Central memory CD4-positive, alpha-beta T cell (primary cell): Measurements from ENCODE around the gene TAF13.
A peak's percentile ranks its signal among the peaks of the same experiment; 100 is the strongest.
"Not testable (repeated sequence)": the region's sequence is repeated elsewhere in the genome, so short reads cannot be mapped to it uniquely, and the experiment has no call there.

Experiments used
- DNase-seq: peaks from one replicate; pipeline ENCODE4 v3.0.0; 2022

The TAF13 gene

GRCh38 chr1:109091078-109091838 lies 15.5 kb upstream of the TAF13 start:
- DNase-seq = no peak

- peak; percentile 87 for DNase-seq
Observed at GRCh38 chr1:109090196-109091077, 14.6 kb upstream of the TAF13 start, which contains the start of gene TMEM167B. TSS of gene TMEM167B (plus strand) at chr1:109090764. CDS start at chr1:109090873, 109 bp downstream.

DNA sequence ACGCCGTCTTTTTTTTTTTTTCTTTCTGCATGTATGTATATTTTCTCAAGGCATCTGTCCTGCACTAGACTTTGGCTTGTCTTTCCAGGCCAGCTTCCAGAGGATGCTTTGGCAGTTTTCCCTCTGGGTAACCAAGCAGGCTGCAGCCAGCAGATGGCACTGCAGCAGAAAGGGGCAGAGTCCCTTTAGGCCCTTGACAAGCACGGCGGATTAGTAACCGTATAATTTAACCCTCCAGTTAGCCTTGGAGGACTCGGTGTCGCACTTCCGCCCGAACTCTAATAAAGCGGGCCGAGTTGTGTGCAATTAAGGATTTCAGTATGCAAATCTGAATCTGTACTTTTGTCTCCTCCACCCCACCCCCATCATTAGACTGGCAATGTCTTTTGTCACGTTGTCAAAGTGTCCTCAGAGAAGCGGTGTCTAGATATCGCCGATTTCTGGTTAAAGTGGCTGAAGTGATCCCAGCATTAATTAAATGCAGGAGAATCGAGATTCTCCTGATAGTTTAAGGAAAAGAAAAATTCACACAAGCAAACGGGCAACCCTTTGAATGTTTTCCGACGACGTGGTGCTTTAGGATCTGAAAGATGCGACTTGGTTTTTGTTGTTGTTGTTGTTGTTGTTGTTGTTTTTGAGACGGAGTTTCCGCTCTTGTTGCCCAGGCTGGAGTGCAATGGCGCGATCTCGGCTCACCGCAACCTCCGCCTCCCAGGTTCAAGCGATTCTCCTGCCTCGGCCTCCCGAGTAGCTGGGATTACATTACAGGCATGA lies 13.6 kb upstream of the TAF13 start:
- no peak for DNase-seq

DNA sequence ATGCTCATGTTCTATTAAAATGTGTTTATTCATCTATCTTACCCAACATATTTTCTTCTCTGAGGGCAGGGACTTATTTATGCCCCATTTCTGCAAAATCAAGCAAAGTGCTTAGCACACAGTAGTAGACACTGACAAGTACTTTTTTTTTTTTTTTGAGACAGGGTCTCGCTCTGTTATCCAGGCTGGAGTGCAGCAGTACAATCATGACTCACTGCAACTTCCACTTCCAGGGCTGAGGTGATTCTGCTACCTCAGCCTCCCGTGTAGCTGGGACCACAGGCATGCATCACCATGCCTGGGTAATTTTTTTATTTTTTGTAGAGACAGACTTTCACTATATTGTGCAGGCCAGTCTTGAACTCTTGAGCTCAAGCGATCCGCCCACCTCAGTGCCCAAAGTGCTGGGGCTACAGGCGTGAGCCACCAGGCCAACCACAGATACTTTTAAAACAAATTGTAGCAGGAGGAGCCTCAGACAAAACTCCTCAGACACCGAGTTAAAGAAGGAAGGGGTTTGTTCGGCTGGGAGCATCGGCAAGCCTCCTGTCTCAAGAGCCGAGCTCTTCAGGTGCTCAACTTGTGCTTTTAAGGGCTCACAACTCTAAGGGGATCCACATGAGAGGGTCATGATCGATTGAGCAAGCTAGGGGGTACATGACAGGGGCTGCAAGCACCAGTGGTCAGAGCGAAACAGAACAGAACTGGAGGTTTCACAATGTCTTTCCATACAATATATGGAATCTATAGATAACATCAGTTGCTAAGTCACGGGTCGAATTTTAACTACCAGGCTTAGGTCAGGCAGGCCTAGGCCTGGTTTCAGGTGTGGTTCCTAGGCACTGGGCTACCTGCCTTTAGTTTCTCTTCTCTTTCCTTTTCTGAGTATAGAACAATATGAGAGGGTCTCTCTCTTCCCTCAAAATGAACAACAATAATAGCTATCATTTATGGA lies 9.0 kb upstream of the TAF13 start:
- DNase-seq = no peak

- no peak for DNase-seq
Observed at GRCh38 chr1:109083923-109084322, 8.1 kb upstream of the TAF13 start.

DNA sequence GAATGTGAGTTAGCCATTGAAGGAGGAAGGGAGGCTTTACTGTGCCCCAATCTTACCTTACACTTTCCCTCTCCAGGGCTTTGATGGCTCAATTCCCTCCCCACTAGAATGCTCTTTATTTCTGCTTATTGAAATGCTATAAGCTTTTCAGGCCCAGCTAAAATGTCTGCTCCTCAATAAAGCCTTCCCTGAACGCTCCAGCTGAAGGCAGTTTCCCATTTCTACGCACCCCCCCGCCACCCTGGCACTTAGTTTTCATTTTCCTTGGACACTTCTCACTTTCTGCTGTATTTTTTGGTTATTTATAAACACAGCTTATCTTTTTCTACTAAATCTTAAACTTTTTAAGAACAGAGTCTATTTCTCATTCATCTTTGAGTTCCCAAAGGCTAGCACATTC lies 7.7 kb upstream of the TAF13 start:
- DNase-seq = no peak

GRCh38 chr1:109080441-109081082 lies 4.8 kb upstream of the TAF13 start:
- DNase-seq = no peak

DNA sequence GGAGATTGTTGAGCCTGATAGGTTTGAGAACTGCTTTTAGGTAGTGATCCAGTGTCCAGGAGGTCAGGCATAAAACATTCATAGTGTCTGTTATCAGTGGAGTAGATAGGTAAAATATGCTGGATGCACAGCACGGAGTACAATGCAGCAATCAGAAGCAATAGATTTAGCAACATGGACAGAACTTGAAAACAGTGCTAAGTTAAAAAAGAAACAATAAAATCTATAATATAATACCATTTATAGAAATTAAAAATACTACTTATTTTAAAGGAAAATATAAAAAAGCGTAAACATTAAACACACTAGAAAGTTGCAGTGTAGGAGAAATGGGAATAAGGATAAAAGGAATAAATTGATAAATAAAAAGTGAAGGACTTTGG lies 3.4 kb upstream of the TAF13 start:
- DNase-seq = no peak

DNA sequence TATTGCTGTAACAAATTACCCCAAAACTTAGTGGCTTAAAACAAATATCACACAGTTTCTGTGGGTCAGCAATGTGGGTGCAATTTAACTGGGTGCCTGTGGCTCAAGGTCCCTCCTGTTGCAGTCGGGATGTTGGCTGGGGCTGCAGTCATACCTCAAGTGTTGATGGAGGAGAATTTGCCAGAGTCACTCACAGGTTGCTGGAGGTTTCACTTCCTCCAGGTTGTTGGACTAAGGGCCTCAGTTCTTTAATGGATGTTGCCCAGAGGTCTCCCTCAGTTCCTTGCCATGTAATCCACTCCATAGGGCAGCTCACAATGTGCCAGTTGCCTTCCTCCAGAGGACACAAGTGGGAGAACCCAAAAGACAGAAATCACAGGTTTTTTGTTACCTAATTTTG lies 2.5 kb upstream of the TAF13 start:
- no peak for DNase-seq

GRCh38 chr1:109069294-109069693 lies 6.5 kb downstream of the TAF13 start:
- no peak for DNase-seq

DNA sequence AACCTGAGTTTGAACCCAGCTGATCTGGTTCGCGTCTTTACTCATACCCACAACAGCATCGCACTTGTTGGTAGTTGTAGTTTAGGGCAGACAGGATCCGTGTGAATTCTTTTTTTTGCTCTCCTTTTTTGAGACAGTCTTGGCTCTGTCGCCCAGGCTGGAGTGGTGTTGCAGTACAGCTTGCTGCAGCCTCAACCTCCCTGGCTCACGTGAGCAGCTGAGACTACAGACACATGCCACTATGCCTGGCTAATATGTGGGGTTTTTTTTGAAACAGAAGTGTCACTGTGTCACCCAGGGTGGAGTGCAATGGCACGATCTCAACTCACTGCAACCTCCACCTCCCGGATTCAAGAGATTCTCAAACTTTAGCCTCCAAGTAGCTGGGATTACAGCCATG lies 7.9 kb downstream of the TAF13 start:
- DNase-seq = no peak

DNA sequence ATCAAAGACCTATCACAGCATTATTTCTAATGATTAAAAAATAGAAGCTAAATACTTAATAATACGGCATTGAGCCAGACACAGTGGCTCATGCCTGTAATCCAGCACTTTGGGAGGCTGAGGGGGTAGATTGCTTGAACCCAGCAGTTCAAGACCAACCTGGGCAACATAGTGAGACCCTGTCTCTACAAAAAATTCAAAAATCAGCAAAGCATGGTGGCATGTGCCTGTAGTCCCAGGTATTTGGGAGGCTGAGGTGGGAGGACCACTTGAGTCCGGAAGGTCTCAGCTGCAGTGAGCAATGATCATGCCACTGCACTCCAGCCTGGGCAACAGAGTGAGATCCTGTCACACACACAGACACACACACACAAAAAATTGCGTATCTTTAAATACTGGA lies 10.7 kb downstream of the TAF13 start:
- no peak for DNase-seq

- DNase-seq = no peak
Observed at GRCh38 chr1:109061183-109061582, 14.6 kb downstream of the TAF13 start.

DNA sequence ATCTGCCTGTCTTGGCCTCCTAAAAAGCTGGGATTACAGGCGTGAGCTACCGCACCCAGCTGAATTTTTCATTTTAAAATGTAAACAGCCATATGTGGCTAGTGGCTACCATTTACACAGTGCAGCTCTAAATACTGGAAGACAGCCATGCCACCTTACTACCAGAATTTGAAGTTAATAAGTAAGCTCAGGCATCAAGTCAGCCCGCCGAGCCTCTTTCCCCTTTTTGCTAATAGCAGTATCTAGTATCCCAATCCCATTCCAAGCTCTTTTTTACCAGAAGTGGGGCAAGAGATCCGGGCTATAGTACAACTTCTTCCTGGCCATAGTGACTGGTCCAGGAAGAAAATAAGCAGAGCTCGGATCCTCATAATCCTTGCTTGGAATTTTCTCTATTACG lies 15.1 kb downstream of the TAF13 start:
- DNase-seq = no peak

GRCh38 chr1:109059026-109059425 lies 16.8 kb downstream of the TAF13 start:
- no peak for DNase-seq

- DNase-seq = no peak
Observed at GRCh38 chr1:109056064-109056463, 19.7 kb downstream of the TAF13 start.

GRCh38 chr1:109052145-109052544 lies 23.7 kb downstream of the TAF13 start:
- DNase-seq = not testable (repeated sequence)

DNA sequence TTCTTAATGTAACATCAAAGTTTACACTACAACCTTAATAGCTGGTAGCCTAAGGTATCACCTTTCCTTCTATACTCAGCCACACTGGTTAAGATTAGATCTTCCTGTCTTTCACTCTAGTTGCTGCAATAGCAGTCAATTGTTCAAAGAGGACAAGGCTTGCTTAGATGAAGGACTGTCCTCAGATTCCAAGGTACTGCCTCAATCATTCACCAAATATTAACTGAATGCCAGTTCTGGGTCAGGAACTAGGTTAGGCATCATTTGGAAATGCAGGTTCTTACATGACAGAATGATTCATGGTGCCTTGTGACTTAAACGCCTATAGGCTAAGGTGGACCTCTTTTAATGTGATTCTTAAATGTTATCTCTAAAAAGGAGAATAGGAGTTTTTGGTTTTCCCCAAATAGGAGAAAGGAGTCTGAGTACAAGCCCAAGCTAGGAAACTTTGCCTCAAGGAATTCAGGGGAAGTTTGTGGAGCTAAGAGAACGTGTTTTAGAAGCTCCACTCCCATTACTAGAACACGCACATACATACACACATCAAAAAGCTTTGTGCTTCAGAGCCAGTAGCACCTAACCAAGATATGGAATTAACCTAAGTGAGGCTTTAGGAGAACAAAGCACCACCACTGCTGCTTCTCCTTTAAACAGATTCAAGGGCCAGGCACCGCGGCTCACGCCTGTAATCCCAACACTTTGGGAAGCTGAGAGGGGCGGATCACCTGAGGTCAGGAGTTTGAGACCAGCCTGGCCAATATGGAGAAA lies 25.4 kb downstream of the TAF13 start:
- DNase-seq = no peak

GRCh38 chr1:109048335-109048734 lies 27.5 kb downstream of the TAF13 start:
- no peak for DNase-seq

GRCh38 chr1:109047339-109047738 lies 28.5 kb downstream of the TAF13 start:
- DNase-seq = no peak

GRCh38 chr1:109046671-109047070 lies 29.1 kb downstream of the TAF13 start:
- no peak for DNase-seq
